Measurements from ENCODE around the gene PLEKHJ1. TPM values are rescaled to one million over a fixed set of nuclear protein-coding genes. Genes with fewer than 3 reads are reported as not detected.

PLEKHJ1 gene
- total RNA-seq, 3 donors from 2014 or later = 44.6 to 52.8 (median 47.4) TPM

DNA sequence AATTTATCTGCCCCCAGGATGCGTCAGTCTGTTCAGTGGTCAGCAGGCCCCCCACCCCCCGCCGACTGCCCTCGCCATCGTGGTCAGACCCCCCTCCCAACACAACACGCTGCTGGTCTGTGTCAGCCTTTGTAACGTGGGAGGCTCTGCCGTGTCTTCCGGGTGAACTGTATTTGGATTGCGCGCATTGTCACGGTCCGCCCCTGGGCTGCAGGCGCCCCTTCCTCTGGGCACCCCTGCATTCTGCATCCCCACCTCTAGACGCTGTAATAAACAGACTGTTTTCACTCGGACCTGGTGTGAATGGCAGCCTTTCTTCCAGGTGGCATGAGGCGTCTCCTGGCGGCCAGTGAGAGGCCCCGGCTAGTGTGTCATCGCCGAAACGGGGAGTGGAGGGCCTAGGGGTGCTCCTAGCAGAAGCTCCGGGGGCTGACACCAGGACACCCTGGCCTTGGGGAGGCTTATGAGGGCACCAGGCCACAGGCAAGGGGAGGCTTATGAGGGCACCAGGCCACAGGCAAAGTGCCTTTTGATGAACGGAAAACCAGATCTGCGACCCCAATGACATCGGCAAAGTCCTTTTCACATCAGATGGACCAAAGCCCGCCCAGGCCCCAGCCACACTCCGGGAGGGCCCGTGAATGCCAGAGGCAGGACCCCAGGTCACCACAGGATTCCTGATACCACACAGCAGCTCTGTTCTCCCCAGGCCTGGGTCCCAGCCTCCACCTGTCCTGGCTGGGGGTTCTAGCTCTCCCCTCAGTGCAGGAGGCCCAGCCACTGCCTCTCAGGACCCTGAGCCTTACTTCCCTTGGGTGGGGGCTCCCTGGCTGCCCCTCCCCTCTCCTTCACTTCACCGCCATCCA lies 3.6 kb downstream of the PLEKHJ1 start:
- H3K27ac ChIP-seq = no peak overlapping the region
- TF ChIP-seq, protein P1, sequence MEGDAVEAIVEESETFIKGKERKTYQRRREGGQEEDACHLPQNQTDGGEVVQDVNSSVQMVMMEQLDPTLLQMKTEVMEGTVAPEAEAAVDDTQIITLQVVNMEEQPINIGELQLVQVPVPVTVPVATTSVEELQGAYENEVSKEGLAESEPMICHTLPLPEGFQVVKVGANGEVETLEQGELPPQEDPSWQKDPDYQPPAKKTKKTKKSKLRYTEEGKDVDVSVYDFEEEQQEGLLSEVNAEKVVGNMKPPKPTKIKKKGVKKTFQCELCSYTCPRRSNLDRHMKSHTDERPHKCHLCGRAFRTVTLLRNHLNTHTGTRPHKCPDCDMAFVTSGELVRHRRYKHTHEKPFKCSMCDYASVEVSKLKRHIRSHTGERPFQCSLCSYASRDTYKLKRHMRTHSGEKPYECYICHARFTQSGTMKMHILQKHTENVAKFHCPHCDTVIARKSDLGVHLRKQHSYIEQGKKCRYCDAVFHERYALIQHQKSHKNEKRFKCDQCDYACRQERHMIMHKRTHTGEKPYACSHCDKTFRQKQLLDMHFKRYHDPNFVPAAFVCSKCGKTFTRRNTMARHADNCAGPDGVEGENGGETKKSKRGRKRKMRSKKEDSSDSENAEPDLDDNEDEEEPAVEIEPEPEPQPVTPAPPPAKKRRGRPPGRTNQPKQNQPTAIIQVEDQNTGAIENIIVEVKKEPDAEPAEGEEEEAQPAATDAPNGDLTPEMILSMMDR (IDR thresholded peaks at IDR 0.05) = no peak
- TF ChIP-seq POLR2AphosphoS5 (IDR thresholded peaks at IDR 0.05) = no peak
- TF ChIP-seq POLR2A (IDR thresholded peaks at IDR 0.05) = no peak
- H3K9me3 ChIP-seq = no peaks in the 10 kb centered on the region
- peaks cover 0 to 9% of the 10 kb centered on the region in 2 donors for H3K4me1 ChIP-seq
- no peaks in the 10 kb centered on the region for H3K27me3 ChIP-seq
- H3K36me3 ChIP-seq = no peaks in the 10 kb centered on the region
- no peak for DNase-seq (ENCODE audit: low spot score in 2 of 2)
- H3K4me3 ChIP-seq = no peak overlapping the region
- intact Hi-C loops (cut with DNase I; ENCODE audit: low total_unique reads) = no loop called here

DNA sequence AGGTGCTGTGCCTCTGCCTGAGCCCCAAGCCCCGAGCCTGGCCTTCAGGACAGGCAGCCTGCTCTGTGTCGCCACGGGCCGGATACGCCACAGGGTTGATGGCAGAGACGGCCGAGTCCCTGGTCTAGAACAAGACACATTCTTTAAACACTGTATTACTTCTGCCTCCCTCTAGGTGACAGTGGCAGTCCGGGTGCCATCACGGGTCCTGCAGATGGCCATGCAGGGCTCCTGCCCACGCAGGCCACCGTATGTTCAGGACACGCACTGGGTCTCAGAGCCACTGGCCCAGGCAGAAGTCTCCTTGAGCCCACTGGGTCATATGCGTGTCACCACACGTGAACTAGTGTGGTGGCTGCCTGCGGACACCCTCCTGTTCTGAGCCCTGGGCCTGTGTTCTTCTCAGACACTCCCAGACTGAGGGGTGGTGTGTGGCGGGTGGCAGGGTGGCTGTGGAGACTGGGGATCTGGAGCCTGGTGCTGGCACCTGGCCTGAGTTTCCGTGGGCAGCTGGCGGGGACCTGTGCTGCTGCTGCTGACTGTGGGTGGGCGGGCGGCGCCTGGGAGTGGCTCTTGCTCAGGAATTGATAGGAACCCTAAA lies 4.4 kb downstream of the PLEKHJ1 start:
- Histone ChIP-seq H3K4me3 (no peak overlapping the region), H3K27ac (no peak overlapping the region), H3K36me3 (no peaks in the 10 kb centered on the region), H3K9me3 (no peaks in the 10 kb centered on the region), H3K4me1 (peaks cover 0 to 8% of the 10 kb centered on the region in 2 donors), H3K27me3 (no peaks in the 10 kb centered on the region)
- TF ChIP-seq POLR2AphosphoS5 (IDR thresholded peaks at IDR 0.05) (no peak), POLR2A (IDR thresholded peaks at IDR 0.05) (no peak)
- TF ChIP-seq, protein P1 (IDR thresholded peaks at IDR 0.05) = no peak
- intact Hi-C loops (cut with DNase I; ENCODE audit: low total_unique reads) = no loop called here
- DNase-seq (ENCODE audit: low spot score in 2 of 2) = no peak

DNA sequence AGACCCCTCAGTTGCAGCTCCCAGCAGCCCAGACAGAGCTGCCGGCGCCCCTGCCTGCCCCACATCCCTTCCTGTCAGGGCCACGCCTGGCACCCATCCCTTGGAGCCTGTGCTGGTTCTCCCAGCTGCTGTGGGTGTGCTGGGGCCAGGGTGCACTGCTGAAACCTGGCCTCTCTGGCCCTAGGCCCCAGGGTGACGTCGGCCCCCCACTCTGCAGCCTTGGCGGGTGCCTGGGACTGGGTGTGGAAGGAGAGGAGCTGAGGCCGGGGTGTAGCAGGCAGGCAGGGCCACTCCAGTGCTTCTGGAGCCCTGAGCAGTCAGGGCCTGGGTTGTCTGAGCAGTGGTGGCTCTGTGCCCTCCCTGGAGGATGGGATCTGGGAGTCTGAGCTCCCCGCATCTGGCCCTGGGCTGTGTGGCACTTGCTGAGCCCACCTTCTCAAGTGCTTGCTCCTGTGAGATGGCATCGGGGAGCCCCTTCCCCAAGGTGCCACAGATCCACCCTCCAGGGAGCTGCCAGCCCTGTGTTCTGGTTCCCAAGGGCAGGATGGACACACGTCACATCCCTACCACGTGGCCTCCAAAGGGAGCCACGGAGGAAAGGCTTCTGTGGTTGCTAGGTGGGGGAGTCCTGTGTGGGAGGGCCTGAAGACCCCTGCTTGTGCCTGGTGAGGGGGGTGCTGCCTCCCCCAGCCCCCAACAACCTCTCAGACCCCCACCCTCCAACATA lies 5.2 kb downstream of the PLEKHJ1 start:
- no peak for DNase-seq (ENCODE audit: low spot score in 2 of 2)
- no peak overlapping the region for H3K27ac ChIP-seq

DNA sequence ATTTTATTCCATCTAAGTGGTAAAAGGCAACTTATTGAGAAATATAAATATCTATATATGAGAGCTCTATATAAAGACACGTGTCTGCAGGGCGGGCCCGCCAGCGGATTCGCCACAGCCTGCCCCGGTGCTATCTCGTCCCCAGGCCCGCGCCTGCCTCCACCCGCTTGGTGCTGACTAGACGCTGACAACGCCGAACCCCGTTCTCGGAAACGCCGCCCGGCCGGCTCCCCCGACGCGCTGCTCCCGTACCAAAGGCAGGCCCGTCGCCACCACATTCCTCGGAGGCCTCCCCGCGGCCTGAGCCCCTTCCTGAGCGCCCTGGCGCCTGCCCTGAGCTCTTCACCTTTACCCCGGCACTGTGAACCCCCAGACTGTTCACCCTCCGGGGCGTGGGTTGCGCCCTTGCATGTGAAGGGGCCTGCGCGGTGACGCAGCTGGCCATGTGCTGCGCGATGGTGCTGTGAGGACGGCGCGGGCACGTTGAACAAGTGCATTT lies 6.0 kb downstream of the PLEKHJ1 start:
- TF ChIP-seq POLR2AphosphoS5 (IDR thresholded peaks at IDR 0.05) (no peak), POLR2A (IDR thresholded peaks at IDR 0.05) (no peak)
- TF ChIP-seq, protein P1 (IDR thresholded peaks at IDR 0.05) = no peak
- Histone ChIP-seq H3K9me3 (no peaks in the 10 kb centered on the region), H3K27ac (no peak overlapping the region), H3K4me3 (no peak overlapping the region), H3K36me3 (no peaks in the 10 kb centered on the region), H3K27me3 (no peaks in the 10 kb centered on the region), H3K4me1 (peaks cover 0 to 5% of the 10 kb centered on the region in 2 donors)
- intact Hi-C loops (cut with DNase I; ENCODE audit: low total_unique reads) = no loop called here
- no peak for DNase-seq (ENCODE audit: low spot score in 2 of 2)

More for the DNA sequence above, 5.2 kb downstream of the PLEKHJ1 start:
- no peak for TF ChIP-seq POLR2AphosphoS5 (IDR thresholded peaks at IDR 0.05)
- TF ChIP-seq, protein P1 (IDR thresholded peaks at IDR 0.05) = no peak
- no peak for TF ChIP-seq POLR2A (IDR thresholded peaks at IDR 0.05)
- Histone ChIP-seq H3K27me3 (no peaks in the 10 kb centered on the region), H3K4me3 (no peak overlapping the region), H3K36me3 (no peaks in the 10 kb centered on the region), H3K4me1 (peaks cover 0 to 8% of the 10 kb centered on the region in 2 donors), H3K9me3 (no peaks in the 10 kb centered on the region)
- intact Hi-C loops (cut with DNase I; ENCODE audit: low total_unique reads) = no loop called here
